OCI-LY7 (cell line): Measurements from ENCODE around the gene CIT. TPM values are rescaled to one million over a fixed set of nuclear protein-coding genes. Genes with fewer than 3 reads are reported as not detected.

Experiments
- BruUV-seq: library from RNA; stranded (reverse); fragments of 400-500 nt; replicated peaks from 2 replicates; lab custom pipeline; 2021; lab: Mats Ljungman, UMichigan
- CTCF ChIA-PET: fragments of 300-600 bp; sonication (Branson Sonifier 250); formaldehyde crosslinking; loops from one replicate; lab custom pipeline; 2022; ENCODE audit warnings: antibody characterized with exemption; ENCODE audit not compliant: unreplicated experiment; lab: Charles Lee
- POLR2A ChIA-PET: fragments of 300-600 bp; sonication (Branson Sonifier 250); formaldehyde crosslinking; loops from one replicate; lab custom pipeline; 2022; ENCODE audit warnings: antibody characterized with exemption; lab: Charles Lee
- DNase-seq: peaks from one replicate; pipeline ENCODE4 v3.0.0-alpha.2; 2015; ENCODE audit warnings: low spot score
- H2AFZ ChIP-seq: fragments of 200-600 bp; sonication (generic), shearing (Covaris generic); 2 replicates; pipeline ENCODE4 v1.6.1; 2014; ENCODE audit warnings: mild to moderate bottlenecking, antibody characterized with exemption, low read length, moderate library complexity
- H3K27ac ChIP-seq: fragments of 200-600 bp; sonication (generic); 2 replicates; pipeline ENCODE4 v1.5.1; 2014; ENCODE audit warnings: mixed run types, low read depth, mild to moderate bottlenecking, moderate library complexity, low read length, inconsistent platforms; ENCODE audit not compliant: poor library complexity, severe bottlenecking
- H3K36me3 ChIP-seq: fragments of 200-600 bp; sonication (generic); 2 replicates; pipeline ENCODE4 v1.6.1; 2014; ENCODE audit warnings: mild to moderate bottlenecking, antibody characterized with exemption, low read length, moderate library complexity, mixed read lengths; ENCODE audit not compliant: insufficient read depth
- H3K4me1 ChIP-seq: fragments of 200-600 bp; sonication (generic); 2 replicates; pipeline ENCODE4 v1.5.1; 2014; ENCODE audit warnings: mild to moderate bottlenecking, low read length; ENCODE audit not compliant: insufficient read depth, poor library complexity, severe bottlenecking
- H3K4me2 ChIP-seq: fragments of 200-600 bp; sonication (generic); 2 replicates; pipeline ENCODE4 v1.6.1; 2014; ENCODE audit warnings: mild to moderate bottlenecking, low read length
- H3K4me3 ChIP-seq: fragments of 200-600 bp; sonication (generic); 2 replicates; pipeline ENCODE4 v1.5.1; 2014; ENCODE audit warnings: mild to moderate bottlenecking, low read depth, low read length; ENCODE audit not compliant: poor library complexity, severe bottlenecking
- H3K79me2 ChIP-seq: fragments of 200-600 bp; sonication (generic); 2 replicates; pipeline ENCODE4 v1.6.1; 2016; ENCODE audit warnings: low read depth, mild to moderate bottlenecking, low read length, moderate library complexity, mixed read lengths; ENCODE audit not compliant: insufficient read depth
- H3K9me2 ChIP-seq: fragments of 200-600 bp; sonication (generic); 2 replicates; pipeline ENCODE4 v1.6.1; 2016; ENCODE audit warnings: mild to moderate bottlenecking, low read length, mixed read lengths; ENCODE audit not compliant: insufficient read depth
- H3K9me3 ChIP-seq: fragments of 200-600 bp; sonication (generic); 2 replicates; pipeline ENCODE4 v1.6.1; 2014; ENCODE audit warnings: mild to moderate bottlenecking, mixed run types, low read length, mixed read lengths
- H4K20me1 ChIP-seq: fragments of 200-600 bp; sonication (generic); 2 replicates; pipeline ENCODE4 v1.6.1; 2014; ENCODE audit warnings: mild to moderate bottlenecking, antibody characterized with exemption, low read length, moderate library complexity, mixed read lengths; ENCODE audit not compliant: insufficient read depth
- EZH2phosphoT487 ChIP-seq: fragments of 200-600 bp; sonication (generic); IDR thresholded peaks from 2 replicates; pipeline ENCODE4 v1.6.1; 2018; ENCODE audit warnings: low read depth, borderline replicate concordance, mild to moderate bottlenecking, mixed run types, antibody characterized with exemption, low read length, moderate library complexity, mixed read lengths
- intact Hi-C: fragments of 100-400 bp; cut with micrococcal nuclease; formaldehyde crosslinking; loops from one replicate; pipeline ENCODE4 v1.10.0; 2022; ENCODE audit not compliant: unreplicated experiment
- total RNA-seq, 2 experiments: library from RNA; depleted of rRNA in 1 of 2; stranded (reverse); fragments of >200 nt in 1 of 2; shearing (Covaris generic) in 1 of 2; gene quantifications; 2 replicates each; pipeline ENCODE4 v1.2.3, GENCODE V29; 2014 to 2022
- TF ChIP-seq, protein P1 (sequence below): fragments of 200-600 bp; sonication (generic); conservative IDR thresholded peaks from 2 replicates; pipeline ENCODE4 v1.5.1; 2014; ENCODE audit warnings: mild to moderate bottlenecking, antibody characterized with exemption, low read length, moderate library complexity, mixed read lengths

Gene CIT
- total RNA-seq, 2 experiments from 2014 or later = 33.4 to 90.1 TPM

DNA sequence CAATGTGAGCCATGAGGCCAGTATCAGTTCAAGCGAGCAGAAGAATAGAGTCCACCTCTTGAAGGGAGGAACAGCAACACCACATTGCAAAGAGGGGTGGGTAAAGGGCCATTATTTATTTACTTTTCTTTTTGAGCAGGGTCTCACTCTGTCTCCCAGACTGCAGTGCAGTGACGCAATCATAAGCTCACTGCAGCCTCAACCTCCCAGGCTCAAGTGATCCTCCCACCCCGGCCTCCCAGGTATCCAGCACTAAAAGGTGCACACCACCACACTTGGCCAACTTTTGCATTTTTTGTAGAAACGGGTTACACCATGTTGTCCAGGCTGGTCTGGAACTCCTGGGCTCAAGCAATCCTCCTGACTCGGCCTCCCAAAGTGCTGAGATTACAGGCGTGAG, 42.9 kb upstream of the CIT start:
- no peaks in the 10 kb centered on the region for H3K4me1 ChIP-seq
- H4K20me1 ChIP-seq = no peaks in the 10 kb centered on the region
- no peak for DNase-seq
- H3K27ac ChIP-seq = no peak overlapping the region
- H3K9me3 ChIP-seq = no peaks in the 10 kb centered on the region
- H2AFZ ChIP-seq = no peak overlapping the region
- no peaks in the 10 kb centered on the region for H3K9me2 ChIP-seq
- BruUV-seq = no TSS peak
- H3K4me3 ChIP-seq = no peak overlapping the region
- H3K36me3 ChIP-seq = no peaks in the 10 kb centered on the region
- no peaks in the 10 kb centered on the region for H3K79me2 ChIP-seq
- TF ChIP-seq EZH2phosphoT487 = no peak
- TF ChIP-seq, protein P1, sequence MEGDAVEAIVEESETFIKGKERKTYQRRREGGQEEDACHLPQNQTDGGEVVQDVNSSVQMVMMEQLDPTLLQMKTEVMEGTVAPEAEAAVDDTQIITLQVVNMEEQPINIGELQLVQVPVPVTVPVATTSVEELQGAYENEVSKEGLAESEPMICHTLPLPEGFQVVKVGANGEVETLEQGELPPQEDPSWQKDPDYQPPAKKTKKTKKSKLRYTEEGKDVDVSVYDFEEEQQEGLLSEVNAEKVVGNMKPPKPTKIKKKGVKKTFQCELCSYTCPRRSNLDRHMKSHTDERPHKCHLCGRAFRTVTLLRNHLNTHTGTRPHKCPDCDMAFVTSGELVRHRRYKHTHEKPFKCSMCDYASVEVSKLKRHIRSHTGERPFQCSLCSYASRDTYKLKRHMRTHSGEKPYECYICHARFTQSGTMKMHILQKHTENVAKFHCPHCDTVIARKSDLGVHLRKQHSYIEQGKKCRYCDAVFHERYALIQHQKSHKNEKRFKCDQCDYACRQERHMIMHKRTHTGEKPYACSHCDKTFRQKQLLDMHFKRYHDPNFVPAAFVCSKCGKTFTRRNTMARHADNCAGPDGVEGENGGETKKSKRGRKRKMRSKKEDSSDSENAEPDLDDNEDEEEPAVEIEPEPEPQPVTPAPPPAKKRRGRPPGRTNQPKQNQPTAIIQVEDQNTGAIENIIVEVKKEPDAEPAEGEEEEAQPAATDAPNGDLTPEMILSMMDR = no peak
- CTCF ChIA-PET = no interaction called here
- intact Hi-C loops = no loop called here
- H3K4me2 ChIP-seq = no peak overlapping the region
- POLR2A ChIA-PET = no interaction called here

DNA sequence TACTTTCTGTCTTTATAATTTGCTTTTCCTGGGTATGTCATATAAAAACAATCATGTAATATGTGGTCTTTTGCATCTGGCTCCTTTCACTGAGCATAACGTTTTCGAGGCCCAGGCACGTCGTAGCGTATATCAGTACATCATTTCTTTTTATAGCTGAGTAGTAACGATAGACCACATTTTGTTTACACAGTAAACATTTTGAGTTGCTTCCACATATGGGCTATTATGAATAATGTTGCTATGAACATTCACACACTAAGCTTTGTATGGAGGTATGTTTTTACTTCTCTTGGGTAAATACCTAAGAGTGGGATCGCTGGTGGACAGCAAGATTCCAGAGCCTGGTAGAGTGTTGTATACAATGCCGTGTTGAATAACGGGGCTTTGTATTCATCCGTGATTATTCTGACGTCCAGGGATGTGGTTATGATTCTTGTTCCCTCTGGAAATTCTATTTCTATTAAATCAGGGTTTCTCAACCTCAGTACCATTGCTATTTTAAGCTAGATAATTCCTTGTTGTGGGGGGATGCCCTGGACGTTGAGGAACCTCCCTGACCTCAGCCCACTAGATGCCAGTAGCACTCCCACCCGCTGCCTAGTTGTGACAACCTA, 38.9 kb upstream of the CIT start:
- TF ChIP-seq EZH2phosphoT487 = no peak
- TF ChIP-seq, protein P1 = no peak
- Histone ChIP-seq H3K27ac (no peak overlapping the region), H3K9me2 (no peaks in the 10 kb centered on the region), H3K36me3 (no peaks in the 10 kb centered on the region), H3K9me3 (no peaks in the 10 kb centered on the region), H4K20me1 (no peaks in the 10 kb centered on the region), H2AFZ (no peak overlapping the region), H3K4me2 (no peak overlapping the region), H3K79me2 (no peaks in the 10 kb centered on the region), H3K4me1 (no peaks in the 10 kb centered on the region), H3K4me3 (no peak overlapping the region)
- POLR2A ChIA-PET = no interaction called here
- CTCF ChIA-PET = no interaction called here
- intact Hi-C loops = no loop called here
- DNase-seq = no peak
- no TSS peak for BruUV-seq

DNA sequence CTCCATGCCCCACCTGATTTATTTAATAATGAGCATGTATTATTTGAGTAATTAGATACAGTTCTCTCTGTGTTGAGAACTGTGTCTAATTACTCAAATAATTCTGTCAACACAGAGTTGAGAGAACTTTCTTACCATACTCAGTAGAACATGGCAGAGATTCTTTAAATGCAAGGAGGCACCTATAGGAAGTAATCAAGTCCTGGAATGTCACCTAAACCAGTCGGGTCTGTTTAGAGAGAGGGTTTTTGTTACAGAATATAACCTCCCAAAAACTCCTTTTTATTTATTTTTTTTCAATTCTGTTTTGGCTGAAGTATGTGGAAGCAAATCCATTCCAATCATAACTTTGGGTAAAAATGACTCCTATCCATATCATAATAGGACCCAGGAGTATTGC, 37.5 kb upstream of the CIT start:
- BruUV-seq = no TSS peak
- no peak for DNase-seq
- no peak for TF ChIP-seq EZH2phosphoT487
- Histone ChIP-seq H3K79me2 (no peaks in the 10 kb centered on the region), H3K9me2 (no peaks in the 10 kb centered on the region), H3K36me3 (no peaks in the 10 kb centered on the region), H3K9me3 (no peaks in the 10 kb centered on the region), H2AFZ (no peak overlapping the region), H3K4me2 (no peak overlapping the region), H4K20me1 (no peaks in the 10 kb centered on the region), H3K27ac (no peak overlapping the region), H3K4me1 (no peaks in the 10 kb centered on the region), H3K4me3 (no peak overlapping the region)
- intact Hi-C loops = no loop called here
- CTCF ChIA-PET = no interaction called here
- POLR2A ChIA-PET = no interaction called here
